ENCODE measurements around the gene EXOC8. TPM values are rescaled to one million over a fixed set of nuclear protein-coding genes. Genes with fewer than 3 reads are reported as not detected.

Gene EXOC8
- total RNA-seq, 1 experiment from 2014 or later = 12.7 TPM

DNA sequence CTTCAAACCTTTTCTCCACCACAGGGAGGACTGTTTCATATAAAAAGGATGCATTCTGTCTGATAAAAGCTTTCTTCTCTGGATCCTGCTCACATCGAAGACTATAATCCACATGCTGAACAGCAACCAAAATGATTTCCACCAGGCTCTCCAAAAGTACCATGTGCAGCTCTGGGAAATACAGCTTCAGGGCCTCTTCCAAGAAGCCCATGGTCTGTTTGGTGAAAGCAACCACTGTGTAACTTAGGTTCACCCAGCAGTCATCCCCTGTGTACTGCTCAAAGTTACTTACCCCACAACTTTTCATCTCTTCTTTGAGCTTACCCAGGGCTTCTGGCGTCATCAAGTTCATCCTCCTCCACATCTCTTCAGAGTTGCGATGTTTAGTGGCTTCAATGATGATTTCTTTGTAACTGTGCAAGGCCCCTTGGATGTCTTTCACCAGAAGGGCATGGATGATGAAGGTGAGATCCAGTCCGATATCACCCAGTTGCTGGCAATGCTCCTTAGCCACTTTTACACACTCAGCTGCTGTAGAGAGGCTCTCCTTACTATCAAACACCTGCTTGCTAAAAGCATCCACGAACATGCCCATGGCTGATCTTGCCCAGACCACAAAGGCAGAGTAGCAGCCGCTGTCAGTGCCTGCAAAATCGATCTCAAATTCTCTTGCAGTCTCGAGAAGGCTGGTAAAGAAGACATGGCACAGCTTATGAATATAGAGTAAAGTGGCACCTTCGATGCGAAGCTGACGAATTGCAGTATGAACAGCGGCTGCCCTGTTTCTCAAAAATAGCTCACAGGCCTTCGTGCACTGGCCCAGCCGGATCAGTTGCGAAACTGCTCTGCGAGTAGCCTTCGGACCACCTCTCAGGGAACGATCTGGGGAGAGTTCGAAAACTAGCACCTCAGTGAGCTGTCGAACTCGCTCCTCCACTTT lies 1.7 kb downstream of the EXOC8 start (continued):
- TF ChIP-seq EZH2phosphoT487 (IDR thresholded peaks at IDR 0.05; ENCODE audit: borderline replicate concordance) (no peak), POLR2A (IDR thresholded peaks at IDR 0.05; ENCODE audit: borderline replicate concordance, extremely low read depth, insufficient read depth, insufficient read length) (no peak)

DNA sequence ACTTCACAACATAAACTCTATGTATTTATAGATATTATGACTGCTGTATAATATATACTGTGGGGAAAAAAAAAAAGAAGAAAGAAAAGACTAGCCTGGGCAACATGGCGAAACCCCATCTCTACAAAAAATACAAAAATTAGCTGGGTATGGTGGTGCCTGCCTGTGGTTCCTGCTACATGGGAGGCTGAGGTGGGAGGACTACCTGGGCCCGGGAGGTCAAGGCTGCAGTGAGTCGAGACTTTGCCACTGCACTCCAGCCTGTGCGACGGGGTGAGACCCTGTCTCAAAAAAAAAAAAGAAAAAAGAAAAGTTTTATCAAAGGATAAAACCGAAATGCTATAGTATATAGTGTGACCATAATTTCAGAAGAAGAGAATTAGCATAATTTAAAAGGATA lies 2.7 kb downstream of the EXOC8 start:
- DNase-seq (ENCODE audit: low read depth, low spot score) (no peak), ATAC-seq (no peak)
- Histone ChIP-seq H3K27ac (ENCODE audit: low read depth, low read length) (no peak overlapping the region), H3K36me3 (ENCODE audit: control insufficient read depth in 1 of 2, insufficient read depth in 2 of 2, low read length in 2 of 2) (peaks cover 0 to 6% of the 10 kb centered on the region in 2 experiments; a peak in 2 of 4 replicates), H3K9ac (ENCODE audit: low read length) (no peak overlapping the region), H4K20me1 (ENCODE audit: insufficient read depth) (no peaks in the 10 kb centered on the region), H3K9me3 (ENCODE audit: control insufficient read depth in 1 of 2, insufficient read depth in 1 of 2, low read depth in 1 of 2, low read length in 2 of 2) (no peaks in the 10 kb centered on the region), H3K4me2 (ENCODE audit: low read length) (no peak overlapping the region), H2AFZ (ENCODE audit: low read depth, low read length, poor library complexity, severe bottlenecking) (no peak overlapping the region), H3K79me2 (ENCODE audit: insufficient read depth, low read length) (peaks cover 67% of the 10 kb centered on the region), H3K9me2 (ENCODE audit: insufficient read depth) (no peaks in the 10 kb centered on the region), H3K4me3 (replicated peaks in 1 of 2; ENCODE audit: low read depth in 1 of 2, low read length in 2 of 2) (no peak overlapping the region), H3K4me1 (ENCODE audit: control insufficient read depth in 1 of 2, insufficient read depth in 2 of 2, low read length in 2 of 2) (peaks cover 14 to 28% of the 10 kb centered on the region in 2 experiments; a peak in 3 of 4 replicates), H3K27me3 (ENCODE audit: insufficient read depth, low read length) (no peaks in the 10 kb centered on the region)
- ChIA-PET POLR2A (no interaction called here), RAD21 (ENCODE audit: low non-redundant PET in 1 of 2, low total read pairs in 2 of 2, uncharacterized antibody in 2 of 2, unreplicated experiment in 2 of 2) (no interaction called here), CTCF (no interaction called here)
- no peak for TF ChIP-seq FOSL1 (IDR thresholded peaks at IDR 0.05; ENCODE audit: low read depth)
- TF ChIP-seq POLR2A (IDR thresholded peaks at IDR 0.05; ENCODE audit: borderline replicate concordance, extremely low read depth, insufficient read depth, insufficient read length) = no peak
- no TSS peak for BruUV-seq (replicated peaks)
- intact Hi-C loops (cut with micrococcal nuclease) = no loop called here

DNA sequence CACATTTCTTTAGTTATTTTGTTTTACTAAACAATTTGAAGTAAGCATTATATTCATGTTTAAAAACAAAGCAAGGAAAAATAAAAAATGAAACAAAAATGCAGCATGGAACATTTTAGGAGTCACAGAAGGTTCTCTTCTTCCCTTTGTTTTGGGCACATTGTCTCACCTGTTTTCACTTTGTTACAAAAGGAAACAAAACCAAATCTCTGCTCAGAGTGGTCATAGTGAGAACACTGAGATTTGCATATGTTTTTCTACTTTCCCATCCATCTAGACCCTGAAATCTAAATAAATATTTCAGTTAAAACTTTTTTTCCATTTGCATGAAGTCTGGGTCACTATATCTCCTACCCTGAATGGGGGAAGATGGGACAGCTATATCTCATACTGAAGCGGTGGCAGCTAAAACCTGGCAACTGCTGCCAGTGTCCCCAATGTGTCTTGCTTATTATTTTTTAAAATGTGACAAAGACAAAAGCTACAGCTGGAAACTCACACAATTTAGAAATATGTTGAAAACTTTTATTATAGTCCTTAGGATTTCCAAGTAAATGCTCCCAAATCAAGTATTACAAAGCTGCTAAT lies 3.5 kb downstream of the EXOC8 start:
- H3K4me1 ChIP-seq (ENCODE audit: control insufficient read depth in 1 of 2, insufficient read depth in 2 of 2, low read length in 2 of 2) = peaks cover 6 to 20% of the 10 kb centered on the region in 2 experiments; a peak in 3 of 4 replicates
- CTCF ChIA-PET = interaction anchor here (0.7 kb wide), 1 partner anchor 269 kb away, joined by 3 read pairs; no protein-coding TSS in a partner anchor
- no peaks in the 10 kb centered on the region for H3K27me3 ChIP-seq (ENCODE audit: insufficient read depth, low read length)
- no peak overlapping the region for H3K9ac ChIP-seq (ENCODE audit: low read length)
- H2AFZ ChIP-seq (ENCODE audit: low read depth, low read length, poor library complexity, severe bottlenecking) = no peak overlapping the region
- no peak overlapping the region for H3K27ac ChIP-seq (ENCODE audit: low read depth, low read length)
- no peak overlapping the region for H3K4me2 ChIP-seq (ENCODE audit: low read length)
- RAD21 ChIA-PET (ENCODE audit: low non-redundant PET in 1 of 2, low total read pairs in 2 of 2, uncharacterized antibody in 2 of 2, unreplicated experiment in 2 of 2) = no interaction called here
- intact Hi-C loops (cut with micrococcal nuclease) = no loop called here
- H3K36me3 ChIP-seq (ENCODE audit: control insufficient read depth in 1 of 2, insufficient read depth in 2 of 2, low read length in 2 of 2) = peaks cover 0 to 6% of the 10 kb centered on the region in 2 experiments; a peak in 2 of 4 replicates
- no peak for ATAC-seq
- POLR2A ChIA-PET = no interaction called here
- H4K20me1 ChIP-seq (ENCODE audit: insufficient read depth) = no peaks in the 10 kb centered on the region
- no peak for DNase-seq (ENCODE audit: low read depth, low spot score)
- no peaks in the 10 kb centered on the region for H3K9me3 ChIP-seq (ENCODE audit: control insufficient read depth in 1 of 2, insufficient read depth in 1 of 2, low read depth in 1 of 2, low read length in 2 of 2)
- H3K9me2 ChIP-seq (ENCODE audit: insufficient read depth) = no peaks in the 10 kb centered on the region
- no TSS peak for BruUV-seq (replicated peaks)
- no peak overlapping the region for H3K4me3 ChIP-seq (replicated peaks in 1 of 2; ENCODE audit: low read depth in 1 of 2, low read length in 2 of 2)
- H3K79me2 ChIP-seq (ENCODE audit: insufficient read depth, low read length) = peaks cover 59% of the 10 kb centered on the region
- no peak for TF ChIP-seq CBX3 (IDR thresholded peaks at IDR 0.05; ENCODE audit: low read depth)
- TF ChIP-seq, protein P1, sequence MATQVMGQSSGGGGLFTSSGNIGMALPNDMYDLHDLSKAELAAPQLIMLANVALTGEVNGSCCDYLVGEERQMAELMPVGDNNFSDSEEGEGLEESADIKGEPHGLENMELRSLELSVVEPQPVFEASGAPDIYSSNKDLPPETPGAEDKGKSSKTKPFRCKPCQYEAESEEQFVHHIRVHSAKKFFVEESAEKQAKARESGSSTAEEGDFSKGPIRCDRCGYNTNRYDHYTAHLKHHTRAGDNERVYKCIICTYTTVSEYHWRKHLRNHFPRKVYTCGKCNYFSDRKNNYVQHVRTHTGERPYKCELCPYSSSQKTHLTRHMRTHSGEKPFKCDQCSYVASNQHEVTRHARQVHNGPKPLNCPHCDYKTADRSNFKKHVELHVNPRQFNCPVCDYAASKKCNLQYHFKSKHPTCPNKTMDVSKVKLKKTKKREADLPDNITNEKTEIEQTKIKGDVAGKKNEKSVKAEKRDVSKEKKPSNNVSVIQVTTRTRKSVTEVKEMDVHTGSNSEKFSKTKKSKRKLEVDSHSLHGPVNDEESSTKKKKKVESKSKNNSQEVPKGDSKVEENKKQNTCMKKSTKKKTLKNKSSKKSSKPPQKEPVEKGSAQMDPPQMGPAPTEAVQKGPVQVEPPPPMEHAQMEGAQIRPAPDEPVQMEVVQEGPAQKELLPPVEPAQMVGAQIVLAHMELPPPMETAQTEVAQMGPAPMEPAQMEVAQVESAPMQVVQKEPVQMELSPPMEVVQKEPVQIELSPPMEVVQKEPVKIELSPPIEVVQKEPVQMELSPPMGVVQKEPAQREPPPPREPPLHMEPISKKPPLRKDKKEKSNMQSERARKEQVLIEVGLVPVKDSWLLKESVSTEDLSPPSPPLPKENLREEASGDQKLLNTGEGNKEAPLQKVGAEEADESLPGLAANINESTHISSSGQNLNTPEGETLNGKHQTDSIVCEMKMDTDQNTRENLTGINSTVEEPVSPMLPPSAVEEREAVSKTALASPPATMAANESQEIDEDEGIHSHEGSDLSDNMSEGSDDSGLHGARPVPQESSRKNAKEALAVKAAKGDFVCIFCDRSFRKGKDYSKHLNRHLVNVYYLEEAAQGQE (IDR thresholded peaks at IDR 0.05; ENCODE audit: low read depth) = no peak
- no peak for TF ChIP-seq EZH2 (IDR thresholded peaks at IDR 0.05)
- no peak for TF ChIP-seq SP1 (IDR thresholded peaks at IDR 0.05; ENCODE audit: low read depth)
- TF ChIP-seq, protein P2, sequence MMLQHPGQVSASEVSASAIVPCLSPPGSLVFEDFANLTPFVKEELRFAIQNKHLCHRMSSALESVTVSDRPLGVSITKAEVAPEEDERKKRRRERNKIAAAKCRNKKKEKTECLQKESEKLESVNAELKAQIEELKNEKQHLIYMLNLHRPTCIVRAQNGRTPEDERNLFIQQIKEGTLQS (IDR thresholded peaks at IDR 0.05) = no peak
- TF ChIP-seq RAD21 (IDR thresholded peaks at IDR 0.05; ENCODE audit: low read depth) = no peak
- TF ChIP-seq JUND (IDR thresholded peaks at IDR 0.05) = no peak
- TF ChIP-seq SIN3A (IDR thresholded peaks at IDR 0.05; ENCODE audit: low read depth) = no peak
- no peak for TF ChIP-seq SRF (IDR thresholded peaks at IDR 0.05; ENCODE audit: low read depth)
- no peak for TF ChIP-seq YY1 (IDR thresholded peaks at IDR 0.05; ENCODE audit: extremely low read depth, insufficient replicate concordance, low read depth, low read length)
- no peak for TF ChIP-seq ZNF274 (IDR thresholded peaks at IDR 0.05; ENCODE audit: low read depth, low read length)
- TF ChIP-seq EGR1 (IDR thresholded peaks at IDR 0.05; ENCODE audit: low read depth) = no peak

All from HCT116 (cell line).